Measurements from ENCODE around the gene GAPT. TPM values are rescaled to one million over a fixed set of nuclear protein-coding genes. Genes with fewer than 3 reads are reported as not detected.

Gene GAPT
- polyA plus RNA-seq, 1 of the 3 experiments (the other 2 are of a cell fraction), result not detected

GRCh38 chr5:58544195-58544594 is 53.0 kb downstream of the GAPT start (continued):
- TF ChIP-seq ZBTB33 (IDR thresholded peaks at IDR 0.05; ENCODE audit: borderline replicate concordance, low read depth) (no peak), FOXM1 (IDR thresholded peaks at IDR 0.05; ENCODE audit: low read depth) (no peak), CHD2 (IDR thresholded peaks at IDR 0.05; ENCODE audit: low read length, partially characterized antibody) (no peak), SIN3A (IDR thresholded peaks at IDR 0.05; ENCODE audit: borderline replicate concordance, low read depth, low read length) (no peak), RXRA (IDR thresholded peaks at IDR 0.05; ENCODE audit: borderline replicate concordance, low read depth) (no peak), GATA2 (CRISPR knock-in tag; IDR thresholded peaks at IDR 0.05) (no peak), RFX5 (IDR thresholded peaks at IDR 0.05; ENCODE audit: low read length) (no peak), USF1 (IDR thresholded peaks at IDR 0.05; ENCODE audit: borderline replicate concordance, low read depth) (no peak)

GRCh38 chr5:58544926-58545325 is 53.7 kb downstream of the GAPT start:
- ChIA-PET CTCF (no interaction called here), POLR2A (no interaction called here)
- Histone ChIP-seq H3K4me1 (ENCODE audit: control insufficient read depth in 1 of 2, insufficient read depth in 2 of 2, low read depth in 1 of 2, low read length in 1 of 2) (peaks cover 0 to 8% of the 10 kb centered on the region in 2 experiments; a peak in 2 of 4 replicates), H3K9me2 (no peaks in the 10 kb centered on the region), H4K20me1 (ENCODE audit: insufficient read depth) (no peaks in the 10 kb centered on the region), H3K4me3 (ENCODE audit: low read depth in 2 of 2, low read length in 1 of 2) (no peak overlapping the region), H3F3A (replicated peaks; ENCODE audit: insufficient read depth) (no peaks in the 10 kb centered on the region), H3K27me3 (ENCODE audit: insufficient read depth) (no peaks in the 10 kb centered on the region), H2AFZ (ENCODE audit: low read depth) (no peak overlapping the region), H3K9ac (no peak overlapping the region), H3K9me3 (no peaks in the 10 kb centered on the region), H3K79me2 (ENCODE audit: insufficient read depth) (no peaks in the 10 kb centered on the region), H3K27ac (ENCODE audit: low read depth in 2 of 2, low read length in 1 of 2) (no peak overlapping the region), H3K36me3 (replicated peaks in 1 of 2; ENCODE audit: control insufficient read depth in 1 of 2, insufficient read depth in 2 of 2, low read length in 1 of 2) (no peaks in the 10 kb centered on the region), H3K4me2 (no peak overlapping the region)
- WGBS (ENCODE audit: low lambda C conversion rate), result 10% methylated on average over 2 of the region's 2 CpGs
- DNase-seq, result no peak
- no peak for TF ChIP-seq POLR2AphosphoS5 (IDR thresholded peaks at IDR 0.05; ENCODE audit: low read depth, low read length)
- TF ChIP-seq, protein P1, sequence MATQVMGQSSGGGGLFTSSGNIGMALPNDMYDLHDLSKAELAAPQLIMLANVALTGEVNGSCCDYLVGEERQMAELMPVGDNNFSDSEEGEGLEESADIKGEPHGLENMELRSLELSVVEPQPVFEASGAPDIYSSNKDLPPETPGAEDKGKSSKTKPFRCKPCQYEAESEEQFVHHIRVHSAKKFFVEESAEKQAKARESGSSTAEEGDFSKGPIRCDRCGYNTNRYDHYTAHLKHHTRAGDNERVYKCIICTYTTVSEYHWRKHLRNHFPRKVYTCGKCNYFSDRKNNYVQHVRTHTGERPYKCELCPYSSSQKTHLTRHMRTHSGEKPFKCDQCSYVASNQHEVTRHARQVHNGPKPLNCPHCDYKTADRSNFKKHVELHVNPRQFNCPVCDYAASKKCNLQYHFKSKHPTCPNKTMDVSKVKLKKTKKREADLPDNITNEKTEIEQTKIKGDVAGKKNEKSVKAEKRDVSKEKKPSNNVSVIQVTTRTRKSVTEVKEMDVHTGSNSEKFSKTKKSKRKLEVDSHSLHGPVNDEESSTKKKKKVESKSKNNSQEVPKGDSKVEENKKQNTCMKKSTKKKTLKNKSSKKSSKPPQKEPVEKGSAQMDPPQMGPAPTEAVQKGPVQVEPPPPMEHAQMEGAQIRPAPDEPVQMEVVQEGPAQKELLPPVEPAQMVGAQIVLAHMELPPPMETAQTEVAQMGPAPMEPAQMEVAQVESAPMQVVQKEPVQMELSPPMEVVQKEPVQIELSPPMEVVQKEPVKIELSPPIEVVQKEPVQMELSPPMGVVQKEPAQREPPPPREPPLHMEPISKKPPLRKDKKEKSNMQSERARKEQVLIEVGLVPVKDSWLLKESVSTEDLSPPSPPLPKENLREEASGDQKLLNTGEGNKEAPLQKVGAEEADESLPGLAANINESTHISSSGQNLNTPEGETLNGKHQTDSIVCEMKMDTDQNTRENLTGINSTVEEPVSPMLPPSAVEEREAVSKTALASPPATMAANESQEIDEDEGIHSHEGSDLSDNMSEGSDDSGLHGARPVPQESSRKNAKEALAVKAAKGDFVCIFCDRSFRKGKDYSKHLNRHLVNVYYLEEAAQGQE (IDR thresholded peaks at IDR 0.05; ENCODE audit: low read depth, low read length), result no peak
- no peak for TF ChIP-seq RXRA (IDR thresholded peaks at IDR 0.05; ENCODE audit: borderline replicate concordance, low read depth)
- TF ChIP-seq, protein P2, sequence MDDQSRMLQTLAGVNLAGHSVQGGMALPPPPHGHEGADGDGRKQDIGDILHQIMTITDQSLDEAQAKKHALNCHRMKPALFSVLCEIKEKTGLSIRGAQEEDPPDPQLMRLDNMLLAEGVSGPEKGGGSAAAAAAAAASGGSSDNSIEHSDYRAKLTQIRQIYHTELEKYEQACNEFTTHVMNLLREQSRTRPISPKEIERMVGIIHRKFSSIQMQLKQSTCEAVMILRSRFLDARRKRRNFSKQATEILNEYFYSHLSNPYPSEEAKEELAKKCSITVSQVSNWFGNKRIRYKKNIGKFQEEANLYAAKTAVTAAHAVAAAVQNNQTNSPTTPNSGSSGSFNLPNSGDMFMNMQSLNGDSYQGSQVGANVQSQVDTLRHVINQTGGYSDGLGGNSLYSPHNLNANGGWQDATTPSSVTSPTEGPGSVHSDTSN (IDR thresholded peaks at IDR 0.05), result no peak
- TF ChIP-seq EP300 (IDR thresholded peaks at IDR 0.05; ENCODE audit: borderline replicate concordance in 1 of 2, low read depth in 1 of 2, low read length in 1 of 2), result no peak

Data from SK-N-SH (cell line).